ENCODE results near the gene COL13A1.

The COL13A1 gene

DNA sequence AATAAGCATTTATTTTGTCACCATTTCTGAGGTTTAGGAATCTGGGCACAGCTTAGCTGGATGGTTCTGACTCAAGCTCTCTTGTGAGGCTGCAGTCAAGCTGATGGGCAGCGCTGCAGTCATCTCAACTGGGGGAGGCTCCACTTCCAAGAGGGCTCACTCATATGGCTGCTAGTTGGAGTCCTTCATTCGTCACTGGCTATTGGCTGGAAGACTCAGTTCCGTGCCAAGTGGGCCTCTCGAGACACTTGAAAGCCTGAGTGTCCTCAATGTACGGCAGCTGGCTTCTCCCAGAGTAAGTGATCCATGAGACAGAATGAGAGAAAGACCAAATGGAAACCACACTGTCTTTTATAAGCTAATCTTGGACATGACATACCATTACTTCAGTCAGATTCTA, 21.6 kb upstream of the COL13A1 start:
- Histone ChIP-seq H3K27me3 (no peaks in the 10 kb centered on the region), H3K9me3 (no peaks in the 10 kb centered on the region), H3K4me3 (no peak overlapping the region), H3K27ac (no peak overlapping the region), H3K4me1 (no peaks in the 10 kb centered on the region), H3K36me3 (no peaks in the 10 kb centered on the region)
- intact Hi-C loops (cut with DNase I; ENCODE audit: low total_unique reads), result no loop called here
- TF ChIP-seq CTCF (IDR thresholded peaks at IDR 0.05), result no peak
- DNase-seq, result no peak

DNA sequence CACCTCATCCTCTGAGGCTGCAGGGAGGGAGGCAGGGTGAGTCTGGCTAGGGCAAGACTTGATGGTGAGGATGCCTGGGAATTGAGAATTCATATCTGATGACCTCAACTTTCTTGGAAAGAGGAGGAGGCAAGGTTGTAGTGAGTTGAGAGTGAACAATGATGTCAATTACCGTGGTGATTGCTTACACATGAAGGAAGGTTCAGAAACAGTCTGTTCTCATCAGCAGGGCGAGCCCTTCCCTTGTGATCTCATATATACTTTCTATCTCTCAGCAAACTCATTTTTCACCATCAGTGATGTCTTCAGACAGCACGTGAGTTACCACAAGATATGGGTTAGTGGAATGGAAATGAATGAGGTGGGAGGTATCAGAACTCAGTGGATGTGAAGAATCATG, 20.1 kb upstream of the COL13A1 start:
- Histone ChIP-seq H3K4me1 (peaks cover 0 to 12% (median 6%) of the 10 kb centered on the region in 4 donors), H3K36me3 (no peaks in the 10 kb centered on the region), H3K27ac (no peak overlapping the region), H3K4me3 (no peak overlapping the region), H3K27me3 (no peaks in the 10 kb centered on the region), H3K9me3 (no peaks in the 10 kb centered on the region)
- no peak for DNase-seq
- intact Hi-C loops (cut with DNase I; ENCODE audit: low total_unique reads), result no loop called here
- TF ChIP-seq CTCF (IDR thresholded peaks at IDR 0.05), result no peak

GRCh38 chr10:69783515-69783914, 18.2 kb upstream of the COL13A1 start:
- H3K9me3 ChIP-seq, result no peaks in the 10 kb centered on the region

DNA sequence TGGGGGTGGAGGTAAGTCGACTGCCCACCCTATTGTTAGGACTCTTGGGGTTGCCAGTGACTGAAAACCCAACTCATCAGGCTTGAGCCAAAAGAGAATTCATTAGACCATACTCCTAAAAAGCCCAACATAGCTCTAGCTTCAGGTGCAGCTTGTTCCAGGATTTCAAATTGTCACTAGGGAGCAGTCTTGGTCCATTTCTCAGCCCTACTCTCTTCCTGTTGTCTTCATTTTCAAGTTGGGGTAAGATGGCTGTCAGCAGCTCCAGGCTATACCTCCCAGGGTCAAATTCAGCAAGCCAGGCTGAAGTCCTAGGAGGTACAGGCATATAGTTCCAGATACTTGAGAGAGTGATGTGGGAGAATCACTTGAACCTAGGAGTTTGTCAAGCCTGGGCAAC, 14.9 kb upstream of the COL13A1 start:
- intact Hi-C loops (cut with DNase I; ENCODE audit: low total_unique reads), result loop anchor here (5.0 kb wide), 1 partner anchor 126 kb away; no protein-coding TSS in a partner anchor

More at GRCh38 chr10:69783515-69783914, 18.2 kb upstream of the COL13A1 start:
- Histone ChIP-seq H3K27me3 (no peaks in the 10 kb centered on the region), H3K4me1 (peaks cover 0 to 31% (median 8%) of the 10 kb centered on the region in 4 donors), H3K4me3 (no peak overlapping the region), H3K36me3 (no peaks in the 10 kb centered on the region), H3K27ac (no peak overlapping the region)
- intact Hi-C loops (cut with DNase I; ENCODE audit: low total_unique reads), result no loop called here
- TF ChIP-seq CTCF (IDR thresholded peaks at IDR 0.05), result no peak
- DNase-seq, result no peak

GRCh38 chr10:69787681-69788080, 14.0 kb upstream of the COL13A1 start:
- intact Hi-C loops (cut with DNase I; ENCODE audit: low total_unique reads), result loop anchor here (5.0 kb wide), 1 partner anchor 125 kb away; no protein-coding TSS in a partner anchor
- Histone ChIP-seq H3K36me3 (no peaks in the 10 kb centered on the region), H3K9me3 (no peaks in the 10 kb centered on the region), H3K27ac (peak overlapping the region; percentile 29 to 76), H3K27me3 (no peaks in the 10 kb centered on the region), H3K4me1 (peaks cover 0 to 52% (median 16%) of the 10 kb centered on the region in 4 donors), H3K4me3 (no peak overlapping the region)
- TF ChIP-seq CTCF (IDR thresholded peaks at IDR 0.05), result no peak
- DNase-seq, result no peak

More for the DNA sequence above, 14.9 kb upstream of the COL13A1 start:
- Histone ChIP-seq H3K4me1 (peaks cover 0 to 45% (median 13%) of the 10 kb centered on the region in 4 donors), H3K27ac (peak overlapping the region; percentile 29 to 76), H3K36me3 (no peaks in the 10 kb centered on the region), H3K9me3 (no peaks in the 10 kb centered on the region), H3K4me3 (no peak overlapping the region), H3K27me3 (no peaks in the 10 kb centered on the region)
- DNase-seq, result no peak
- TF ChIP-seq CTCF (IDR thresholded peaks at IDR 0.05), result peak; percentile 18 to 41

DNA sequence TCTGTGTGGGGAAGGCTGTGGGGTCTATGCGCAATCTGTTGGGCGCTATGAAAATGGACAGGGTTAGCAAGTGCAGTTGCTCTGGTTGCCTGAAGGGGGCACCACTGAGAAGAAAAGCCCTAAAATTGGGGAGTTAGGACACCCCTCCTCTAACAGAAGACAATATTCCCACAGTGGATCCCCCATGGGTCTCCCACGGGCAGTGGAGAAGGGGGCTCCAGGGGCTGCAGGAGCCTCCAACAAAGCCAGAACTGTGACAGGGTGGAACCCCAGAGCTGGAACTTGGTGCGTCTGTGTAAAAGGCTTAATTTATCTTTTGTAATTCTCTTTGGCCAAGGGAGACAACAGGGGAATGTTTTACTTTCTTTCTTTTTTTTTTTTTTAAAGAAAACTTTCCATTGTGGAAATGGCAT, 12.5 kb upstream of the COL13A1 start:
- peaks cover 0 to 56% (median 21%) of the 10 kb centered on the region in 4 donors for H3K4me1 ChIP-seq
- no peaks in the 10 kb centered on the region for H3K9me3 ChIP-seq
- H3K27me3 ChIP-seq, result no peaks in the 10 kb centered on the region
- intact Hi-C loops (cut with DNase I; ENCODE audit: low total_unique reads), result loop anchor here (5.0 kb wide), 1 partner anchor 123 kb away; no protein-coding TSS in a partner anchor
- peak overlapping the region; percentile 48 to 76 for H3K27ac ChIP-seq
- H3K4me3 ChIP-seq, result no peak overlapping the region
- no peaks in the 10 kb centered on the region for H3K36me3 ChIP-seq
- peak; percentile 50 to 52 for TF ChIP-seq CTCF (IDR thresholded peaks at IDR 0.05)
- no peak for DNase-seq

All from tibial artery (tissue), 4 donors.